ENCODE results near the gene RIGI.

- TF ChIP-seq CTCF (IDR thresholded peaks at IDR 0.05) (no peak), POLR2A (IDR thresholded peaks at IDR 0.05) (peak; percentile 49 to 87 (median 83))
Measured at GRCh38 chr9:32572900-32573523, 47.0 kb upstream of the RIGI start, which contains the start of gene NDUFB6.

Measured in body of pancreas (tissue), 4 donors.